Raji (cell line): ENCODE measurements around the gene SHCBP1.

ENCODE experiments used
- POLR2A ChIP-seq: IDR thresholded peaks from 2 replicates; pipeline ENCODE4 v1.6.1; 2011; ENCODE audit warnings: low read depth, low read length, control low read depth; ENCODE audit not compliant: insufficient read depth

The SHCBP1 gene, protein sequence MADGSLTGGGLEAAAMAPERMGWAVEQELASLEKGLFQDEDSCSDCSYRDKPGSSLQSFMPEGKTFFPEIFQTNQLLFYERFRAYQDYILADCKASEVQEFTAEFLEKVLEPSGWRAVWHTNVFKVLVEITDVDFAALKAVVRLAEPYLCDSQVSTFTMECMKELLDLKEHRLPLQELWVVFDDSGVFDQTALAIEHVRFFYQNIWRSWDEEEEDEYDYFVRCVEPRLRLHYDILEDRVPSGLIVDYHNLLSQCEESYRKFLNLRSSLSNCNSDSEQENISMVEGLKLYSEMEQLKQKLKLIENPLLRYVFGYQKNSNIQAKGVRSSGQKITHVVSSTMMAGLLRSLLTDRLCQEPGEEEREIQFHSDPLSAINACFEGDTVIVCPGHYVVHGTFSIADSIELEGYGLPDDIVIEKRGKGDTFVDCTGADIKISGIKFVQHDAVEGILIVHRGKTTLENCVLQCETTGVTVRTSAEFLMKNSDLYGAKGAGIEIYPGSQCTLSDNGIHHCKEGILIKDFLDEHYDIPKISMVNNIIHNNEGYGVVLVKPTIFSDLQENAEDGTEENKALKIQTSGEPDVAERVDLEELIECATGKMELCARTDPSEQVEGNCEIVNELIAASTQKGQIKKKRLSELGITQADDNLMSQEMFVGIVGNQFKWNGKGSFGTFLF

DNA sequence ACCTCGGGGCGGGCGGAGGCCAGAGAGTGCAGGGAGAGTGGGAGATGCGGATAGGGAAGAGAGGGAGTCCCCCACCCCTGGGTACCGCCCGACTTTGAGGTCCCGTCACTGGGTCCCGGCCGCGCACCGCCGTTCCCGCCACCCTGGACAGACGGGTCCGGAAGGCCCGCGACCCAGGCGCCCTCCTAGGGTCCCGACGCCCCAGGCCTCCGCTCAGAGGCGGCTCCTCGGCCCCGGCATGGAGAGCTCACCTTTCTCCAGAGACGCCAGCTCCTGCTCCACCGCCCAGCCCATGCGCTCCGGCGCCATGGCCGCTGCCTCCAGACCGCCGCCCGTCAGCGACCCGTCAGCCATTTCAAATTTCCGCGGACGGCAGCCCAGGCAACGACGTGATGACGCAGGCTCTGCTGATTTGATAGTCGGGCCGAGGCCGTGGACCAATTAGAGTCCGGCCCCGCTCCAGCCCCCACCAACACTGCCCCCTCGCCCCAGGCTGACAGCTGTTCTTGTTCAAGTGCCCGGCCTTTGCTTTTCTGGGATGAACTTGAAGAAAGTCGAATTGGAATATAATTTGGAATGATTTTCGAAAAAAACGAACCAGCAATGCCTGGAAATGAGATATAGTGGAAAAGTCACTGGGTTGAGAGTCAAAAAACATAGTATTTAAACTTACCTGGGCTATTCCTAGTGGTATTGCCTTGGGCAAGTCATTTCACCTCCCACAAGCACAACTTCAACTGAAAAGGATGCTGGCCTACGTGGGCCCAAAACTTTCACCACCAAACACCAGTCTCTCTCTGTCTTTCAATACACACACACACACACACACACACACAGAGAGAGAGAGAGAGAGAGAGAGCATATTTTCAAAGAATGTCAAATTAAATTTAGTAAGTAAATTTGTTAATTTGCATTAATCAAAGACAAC lies at the start of gene SHCBP1:
Gene SHCBP1, minus strand, starts transcription at position 374 of the 928 bp plus-strand sequence. Its CDS starts 20 bp downstream, at position 354.
- peak; percentile 82 for TF ChIP-seq POLR2A

DNA sequence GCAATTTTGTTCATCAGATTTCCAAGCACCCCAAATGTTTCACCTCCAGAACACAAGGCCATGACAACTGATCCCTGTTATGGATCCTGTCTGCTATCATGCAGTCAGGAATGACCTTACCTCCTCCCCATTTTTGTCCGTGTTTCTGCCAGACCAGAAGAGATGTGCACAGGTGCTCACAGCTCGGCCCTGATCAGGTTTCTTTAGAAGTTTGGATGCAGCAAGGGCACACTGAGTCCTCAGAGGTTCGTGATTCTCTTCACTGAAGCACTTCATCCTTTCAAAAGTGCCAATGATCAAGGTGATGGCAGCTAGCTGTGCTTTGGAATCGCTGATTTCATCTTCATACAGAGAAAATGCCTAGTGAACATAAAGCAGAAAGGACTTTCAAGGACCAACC lies 40.9 kb upstream of the SHCBP1 start:
- no peak for TF ChIP-seq POLR2A

DNA sequence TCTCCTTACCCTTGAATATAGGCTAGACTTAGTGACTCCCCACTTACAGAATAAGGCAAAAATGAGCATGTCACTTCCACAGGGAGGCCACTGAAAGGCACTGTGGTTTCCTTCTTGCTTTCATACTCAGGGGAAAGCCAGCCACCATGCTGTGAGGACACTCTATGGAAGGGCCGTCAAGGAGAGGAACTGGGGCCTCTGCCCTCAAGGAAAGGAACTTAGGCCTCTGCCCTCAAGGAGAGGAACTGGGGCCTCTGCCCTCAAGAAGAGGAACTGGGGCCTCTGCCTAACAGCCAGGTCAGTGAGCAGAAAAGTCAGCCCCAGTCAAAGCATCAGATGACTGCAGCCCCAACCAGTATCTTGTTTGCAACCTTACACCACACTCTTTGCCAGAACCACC lies 37.7 kb upstream of the SHCBP1 start:
- no peak for TF ChIP-seq POLR2A

DNA sequence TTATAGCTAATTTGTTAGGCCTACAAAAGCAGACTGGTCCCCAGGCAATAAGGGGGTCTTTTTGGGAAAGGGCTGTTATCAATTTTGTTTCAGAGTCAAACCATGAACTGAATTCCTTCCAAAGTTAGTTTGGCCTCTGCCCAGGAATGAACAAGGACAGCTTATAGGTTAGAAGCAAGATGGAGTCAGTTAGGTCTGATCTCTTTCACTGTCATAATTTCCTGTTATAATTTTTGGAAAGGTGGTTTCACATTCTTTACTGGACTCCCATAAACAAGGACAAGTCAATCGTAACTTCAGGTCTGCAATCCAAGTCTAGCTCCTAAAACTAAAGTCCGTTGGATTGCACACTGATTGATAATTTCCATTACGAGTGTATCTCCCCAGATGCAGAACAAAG lies 30.1 kb upstream of the SHCBP1 start:
- no peak for TF ChIP-seq POLR2A

DNA sequence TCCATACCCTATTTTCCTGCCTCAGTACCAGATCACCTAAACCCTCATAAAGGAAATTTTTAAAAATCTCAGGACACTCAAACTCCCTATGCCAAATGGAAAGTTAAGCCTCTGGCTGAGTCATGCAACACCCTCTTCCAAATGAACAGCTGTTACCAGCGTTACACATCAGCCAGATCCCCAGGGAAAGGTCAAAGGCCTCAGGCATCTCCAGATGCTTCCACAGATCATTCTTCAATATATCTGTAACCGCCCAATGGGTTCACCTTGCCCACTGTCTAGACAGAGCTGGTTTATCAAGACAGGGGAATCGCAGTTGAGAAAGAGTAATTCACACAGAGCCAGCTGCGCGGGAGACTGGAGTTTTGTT lies 29.1 kb upstream of the SHCBP1 start:
- TF ChIP-seq POLR2A: no peak

DNA sequence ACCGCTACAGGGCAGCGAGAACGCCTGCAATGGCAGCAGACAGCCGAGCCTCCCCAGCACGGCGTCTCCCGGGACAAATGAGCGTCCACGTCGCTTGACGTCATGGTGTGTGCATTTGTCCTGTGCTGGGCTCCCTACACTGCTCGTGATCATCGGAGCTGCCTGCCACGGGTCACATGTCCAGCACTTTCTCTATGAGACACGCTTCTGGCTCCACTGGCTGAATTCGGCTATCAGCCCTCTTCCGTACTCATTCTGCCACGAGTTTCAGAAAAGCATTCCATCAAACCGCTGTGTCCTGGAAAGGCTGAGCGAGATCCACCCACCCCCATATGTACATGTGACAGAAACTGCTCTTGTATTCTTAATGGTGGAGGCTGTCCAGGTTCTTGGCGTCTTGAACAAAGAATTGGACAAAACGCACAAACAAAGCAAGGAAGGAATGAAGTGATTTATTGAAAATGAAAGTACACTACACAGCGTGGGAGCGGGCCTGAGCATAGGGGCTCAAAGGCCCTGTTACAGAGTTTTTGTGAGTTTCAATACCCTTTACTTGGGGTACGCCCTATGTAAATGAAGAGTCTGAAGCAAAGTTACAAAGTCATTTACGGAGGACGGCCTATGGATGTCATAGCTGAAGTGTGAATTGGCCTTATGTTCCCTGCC lies 28.5 kb upstream of the SHCBP1 start:
- no peak for TF ChIP-seq POLR2A

DNA sequence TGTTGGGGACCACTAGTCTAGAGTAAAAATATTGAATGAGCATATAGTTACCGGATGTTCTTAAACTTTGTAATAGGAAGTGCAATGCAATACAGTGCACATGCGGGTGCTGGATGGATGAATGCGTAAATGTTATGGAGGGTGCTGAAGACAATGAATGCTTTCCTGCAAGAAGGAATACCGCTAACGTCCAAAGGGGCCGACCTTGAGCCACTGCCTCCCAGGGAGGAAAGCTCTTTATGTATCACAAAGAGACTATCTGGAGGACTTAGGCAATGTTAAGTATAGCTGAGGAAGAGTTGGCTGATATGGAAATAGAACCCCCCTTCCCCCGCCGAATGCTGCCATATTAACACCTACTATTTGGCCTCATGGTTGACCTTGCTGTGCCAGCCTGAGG lies 27.5 kb upstream of the SHCBP1 start:
- no peak for TF ChIP-seq POLR2A

DNA sequence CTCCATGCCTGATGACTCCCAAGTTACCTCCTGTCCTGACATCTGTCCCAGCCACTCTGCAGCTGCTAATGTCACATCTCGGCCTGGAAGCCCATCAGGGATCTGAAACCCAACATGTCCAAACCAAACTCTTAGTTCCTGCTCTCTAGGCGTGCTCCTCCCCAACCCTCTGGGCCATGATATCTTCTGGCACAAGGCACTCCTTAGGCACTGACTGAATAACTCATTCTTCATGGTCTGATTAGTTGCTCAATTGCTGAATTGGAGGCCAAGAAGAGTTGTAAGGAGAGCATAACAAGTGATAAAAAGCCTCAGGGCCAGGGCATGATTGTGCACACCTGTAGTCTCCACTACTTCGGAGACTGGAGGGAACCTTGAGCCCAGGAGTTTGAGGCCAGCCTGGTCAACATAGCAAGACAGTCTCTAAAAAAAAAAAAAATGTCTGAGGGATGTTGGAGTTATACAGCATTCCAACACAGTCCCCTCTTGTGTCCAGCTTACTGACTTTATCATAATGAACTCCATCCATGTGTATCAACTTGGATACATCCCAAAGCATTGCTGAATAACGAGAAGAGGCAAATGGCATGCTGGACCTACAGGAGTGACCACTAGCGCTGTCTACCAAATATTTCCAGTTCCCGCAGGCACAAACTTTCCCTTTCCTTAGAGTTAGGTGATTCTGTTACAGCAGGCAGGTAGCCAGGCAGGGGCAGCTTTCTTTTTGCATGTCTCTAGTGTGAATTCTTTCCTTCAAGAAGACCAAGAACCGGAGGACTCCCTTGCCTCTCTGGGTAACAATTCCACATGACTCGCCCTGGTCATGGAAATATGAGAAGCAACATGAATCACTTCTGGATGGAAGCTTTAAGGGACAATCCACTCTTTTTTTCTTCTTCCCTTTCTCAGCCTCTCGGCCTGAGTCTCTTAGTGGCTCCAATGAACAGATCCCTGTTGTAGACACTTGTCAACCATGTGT lies 18.1 kb upstream of the SHCBP1 start:
- no peak for TF ChIP-seq POLR2A

DNA sequence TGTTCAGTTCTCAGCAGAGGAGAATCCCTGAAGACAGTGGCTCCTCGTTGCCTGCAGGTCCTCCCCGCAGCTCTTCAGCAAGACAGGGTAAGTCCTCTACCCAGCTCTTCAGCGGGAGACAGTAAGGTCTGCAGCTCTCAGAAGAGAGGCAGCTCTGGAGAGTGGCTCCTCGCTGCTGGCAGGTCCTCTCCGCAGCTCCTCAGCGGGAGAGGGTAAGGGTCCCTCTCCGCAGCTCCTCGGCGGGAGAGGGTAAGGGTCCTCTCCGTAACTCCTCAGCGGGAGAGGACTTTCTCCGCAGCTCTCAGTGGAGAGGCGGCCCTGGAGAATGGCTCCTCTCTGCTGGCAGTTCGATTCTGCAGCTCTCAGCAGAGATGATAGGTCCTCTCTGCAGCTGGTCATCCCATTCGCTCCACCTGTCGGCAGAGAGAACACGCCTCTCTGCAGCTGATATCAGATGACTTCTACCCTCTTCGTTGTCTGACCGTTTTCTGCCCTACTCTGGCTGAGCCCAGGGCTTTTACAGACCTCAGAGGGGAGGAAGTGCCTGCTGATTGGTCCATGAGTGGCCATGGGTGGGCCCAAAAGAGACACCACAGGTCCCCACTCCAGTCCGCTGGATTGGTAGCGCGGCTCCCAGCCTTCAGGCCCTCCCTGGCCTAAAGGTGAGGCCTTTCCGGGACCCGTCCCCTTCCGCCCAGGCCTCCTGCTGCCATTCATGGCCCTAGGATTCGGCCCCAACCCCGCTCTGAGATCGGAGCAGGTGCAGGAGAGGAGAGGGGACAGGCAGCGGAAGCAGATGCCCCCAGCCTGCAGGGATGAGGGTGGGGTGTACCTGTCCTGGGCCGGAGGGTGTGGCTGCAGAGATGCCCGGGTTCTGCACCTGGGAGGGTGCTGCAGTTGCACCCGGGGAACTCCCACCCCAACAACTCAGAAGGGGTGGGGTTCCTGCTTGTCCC lies 11.9 kb upstream of the SHCBP1 start:
- TF ChIP-seq POLR2A: no peak

DNA sequence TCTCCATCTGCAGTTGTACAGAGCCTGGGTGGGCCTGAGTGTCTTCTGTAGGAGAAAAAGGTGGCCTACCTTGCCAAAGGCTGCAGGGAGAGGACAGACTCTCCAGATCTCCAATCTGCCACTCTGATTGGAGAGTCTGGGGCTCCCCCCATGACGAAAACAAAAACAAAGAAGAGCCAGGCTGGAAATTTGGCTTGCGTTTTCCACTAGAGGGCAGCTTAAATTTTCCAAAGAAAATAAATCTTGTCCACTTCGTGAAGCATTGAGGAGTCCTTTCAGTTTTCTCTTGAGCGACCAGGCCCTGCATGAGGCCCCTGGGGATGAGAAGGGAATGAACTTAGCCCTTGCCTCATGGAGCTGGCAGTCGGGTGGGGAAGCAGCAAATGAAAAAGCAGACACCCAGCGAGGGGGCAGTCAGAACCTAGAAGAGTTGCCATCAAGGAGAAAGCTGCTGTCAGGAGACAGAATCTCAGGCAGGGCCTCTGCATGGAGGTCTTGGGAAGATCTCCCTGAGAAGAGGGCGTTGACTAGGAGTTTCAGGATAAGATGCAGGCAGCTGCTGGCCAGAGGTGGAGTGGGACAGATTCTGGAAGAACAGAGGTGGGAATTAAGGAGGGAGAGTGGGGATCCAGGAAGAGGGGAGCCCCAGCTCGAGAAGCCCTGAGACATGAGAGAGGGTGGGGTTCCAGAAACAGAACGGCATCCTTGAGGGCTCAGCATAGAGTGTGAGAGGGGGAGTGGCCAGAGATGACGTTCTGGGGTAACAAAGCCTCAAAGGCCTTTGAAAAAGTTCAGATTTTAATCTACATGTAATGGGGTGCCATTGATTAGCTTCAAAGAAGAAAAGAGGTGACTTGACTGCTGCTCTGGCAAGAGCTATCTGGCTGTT lies 8.4 kb upstream of the SHCBP1 start:
- TF ChIP-seq POLR2A: no peak

DNA sequence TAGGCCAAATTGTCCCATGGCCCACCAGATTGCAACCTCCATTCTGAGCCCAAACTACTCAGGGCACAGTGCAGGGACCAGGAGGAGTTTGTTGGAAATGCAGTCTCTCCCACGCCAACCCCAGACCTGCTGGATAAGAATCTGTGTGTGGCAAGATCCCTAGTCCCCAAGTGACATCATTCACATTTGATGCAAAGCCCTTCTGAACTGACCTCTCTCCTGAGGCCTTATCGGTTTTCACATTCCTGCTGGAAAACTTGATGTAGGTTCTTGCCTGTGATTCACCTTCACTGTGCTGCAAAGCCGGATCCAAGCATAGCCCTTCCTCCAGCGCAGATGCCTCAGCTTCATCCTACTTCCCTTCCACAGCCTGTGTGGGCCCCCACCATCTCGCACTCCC lies 6.6 kb upstream of the SHCBP1 start:
- TF ChIP-seq POLR2A: no peak
